MCF 10A (cell line): ENCODE measurements around the gene IKZF1. TPM values are rescaled to one million over a fixed set of nuclear protein-coding genes. Genes with fewer than 3 reads are reported as not detected.

Experiments
- BruUV-seq: library from RNA; stranded (reverse); fragments of 400-500 nt; replicated peaks from 2 replicates; lab custom pipeline; 2021; lab: Mats Ljungman, UMichigan
- CTCF ChIA-PET: fragments of 300-600 bp; sonication (Branson Sonifier 250); formaldehyde crosslinking; extraction: SDS; loops from one replicate; lab custom pipeline; 2021; ENCODE audit warnings: antibody characterized with exemption, inconsistent platforms; lab: Yijun Ruan, JAX
- POLR2A ChIA-PET: fragments of 300-600, 350-650 bp; sonication (Branson Sonifier 250); formaldehyde crosslinking; extraction: SDS; loops from one replicate; lab custom pipeline; 2020; ENCODE audit warnings: antibody characterized with exemption, inconsistent platforms; lab: Yijun Ruan, JAX
- DNase-seq: peaks from one replicate; pipeline ENCODE4 v3.0.0-alpha.2; 2018; ENCODE audit not compliant: unreplicated experiment
- H3K27ac Mint-ChIP-seq: one replicate; pipeline ENCODE4 v1.8.0; 2022; ENCODE audit warnings: mild to moderate bottlenecking, low read depth, mixed read lengths; ENCODE audit not compliant: unreplicated experiment
- H3K27me3 Mint-ChIP-seq: one replicate; pipeline ENCODE4 v1.8.0; 2022; ENCODE audit warnings: mixed read lengths; ENCODE audit not compliant: insufficient read depth, unreplicated experiment
- H3K36me3 Mint-ChIP-seq: one replicate; pipeline ENCODE4 v1.8.0; 2022; ENCODE audit warnings: mild to moderate bottlenecking, moderate library complexity, mixed read lengths; ENCODE audit not compliant: insufficient read depth, unreplicated experiment
- H3K4me1 Mint-ChIP-seq: one replicate; pipeline ENCODE4 v1.8.0; 2022; ENCODE audit warnings: mixed read lengths; ENCODE audit not compliant: insufficient read depth, unreplicated experiment
- H3K4me3 Mint-ChIP-seq: one replicate; pipeline ENCODE4 v1.8.0; 2022; ENCODE audit warnings: mild to moderate bottlenecking, moderate library complexity, mixed read lengths; ENCODE audit not compliant: unreplicated experiment
- H3K9me3 Mint-ChIP-seq: one replicate; pipeline ENCODE4 v1.8.0; 2022; ENCODE audit warnings: mixed read lengths; ENCODE audit not compliant: unreplicated experiment
- CTCF ChIP-seq: fragments of 200-600 bp; IDR thresholded peaks from one replicate; pipeline ENCODE4 v1.8.0; 2022; ENCODE audit warnings: antibody characterized with exemption, mild to moderate bottlenecking; ENCODE audit not compliant: unreplicated experiment
- intact Hi-C: fragments of 100-400 bp; cut with micrococcal nuclease; formaldehyde crosslinking; loops from 2 replicates; pipeline ENCODE4 v1.14.1; 2022
- total RNA-seq: library from RNA; stranded (reverse); gene quantifications from 2 replicates; pipeline ENCODE4 v1.2.3, GENCODE V29; 2022

The IKZF1 gene
- total RNA-seq, 1 experiment from 2014 or later, result not detected

- H3K9me3 Mint-ChIP-seq, result no peaks in the 10 kb centered on the region
- no peak overlapping the region for H3K27ac Mint-ChIP-seq
- H3K27me3 Mint-ChIP-seq, result peaks cover 98% of the 10 kb centered on the region
- no peak for TF ChIP-seq CTCF
- H3K4me3 Mint-ChIP-seq, result no peak overlapping the region
- CTCF ChIA-PET, result interaction anchor here (0.7 kb wide), 1 partner anchor 16 kb away, joined by 3 read pairs; no protein-coding TSS in a partner anchor
- no TSS peak for BruUV-seq
- intact Hi-C loops, result no loop called here
- H3K36me3 Mint-ChIP-seq, result no peaks in the 10 kb centered on the region
- POLR2A ChIA-PET, result no interaction called here
- no peak for DNase-seq
- H3K4me1 Mint-ChIP-seq, result no peaks in the 10 kb centered on the region
These were observed 49.5 kb downstream of the IKZF1 start for GRCh38 chr7:50353894-50354595.

GRCh38 chr7:50355817-50356178 is 51.3 kb downstream of the IKZF1 start:
- Mint-ChIP-seq H3K4me3 (no peak overlapping the region), H3K9me3 (no peaks in the 10 kb centered on the region), H3K27me3 (peaks cover 100% of the 10 kb centered on the region), H3K27ac (no peak overlapping the region), H3K4me1 (no peaks in the 10 kb centered on the region), H3K36me3 (no peaks in the 10 kb centered on the region)
- TF ChIP-seq CTCF, result no peak
- intact Hi-C loops, result no loop called here
- ChIA-PET POLR2A (interaction anchor here (0.6 kb wide), 1 partner anchor 733 kb away, joined by 3 read pairs; no protein-coding TSS in a partner anchor), CTCF (interaction anchor here (0.6 to 1.4 kb wide), 2 partner anchors 10 to 221 kb away, joined by 3 to 4 read pairs; no protein-coding TSS in a partner anchor)
- no TSS peak for BruUV-seq
- no peak for DNase-seq

- H3K4me1 Mint-ChIP-seq, result no peaks in the 10 kb centered on the region
- H3K27ac Mint-ChIP-seq, result no peak overlapping the region
- no peaks in the 10 kb centered on the region for H3K36me3 Mint-ChIP-seq
- no peaks in the 10 kb centered on the region for H3K9me3 Mint-ChIP-seq
- ChIA-PET POLR2A (no interaction called here), CTCF (interaction anchor here (0.5 to 1.4 kb wide), 3 partner anchors 11 to 222 kb away, joined by 3 to 4 read pairs (median 3); no protein-coding TSS in a partner anchor)
- H3K27me3 Mint-ChIP-seq, result peaks cover 94% of the 10 kb centered on the region
- H3K4me3 Mint-ChIP-seq, result no peak overlapping the region
- no TSS peak for BruUV-seq
- TF ChIP-seq CTCF, result no peak
- no peak for DNase-seq
- intact Hi-C loops, result no loop called here
These were observed 51.9 kb downstream of the IKZF1 start for GRCh38 chr7:50356212-50356944.

GRCh38 chr7:50356945-50357268 is 52.4 kb downstream of the IKZF1 start:
- no TSS peak for BruUV-seq
- H3K36me3 Mint-ChIP-seq, result no peaks in the 10 kb centered on the region
- CTCF ChIA-PET, result interaction anchor here (0.5 kb wide), 1 partner anchor 215 kb away, joined by 3 read pairs; no protein-coding TSS in a partner anchor
- H3K27ac Mint-ChIP-seq, result no peak overlapping the region
- H3K4me1 Mint-ChIP-seq, result no peaks in the 10 kb centered on the region
- peaks cover 89% of the 10 kb centered on the region for H3K27me3 Mint-ChIP-seq
- POLR2A ChIA-PET, result no interaction called here
- H3K9me3 Mint-ChIP-seq, result no peaks in the 10 kb centered on the region
- TF ChIP-seq CTCF, result no peak
- intact Hi-C loops, result no loop called here
- H3K4me3 Mint-ChIP-seq, result no peak overlapping the region
- DNase-seq, result no peak
